ENCODE measurements around the gene ESPN. TPM values are rescaled to one million over a fixed set of nuclear protein-coding genes. Genes with fewer than 3 reads are reported as not detected.

ESPN gene
- total and polyA plus RNA-seq, 10 of the 15 experiments (the other 5 are each of a cell fraction or from before 2014, with no cell fraction given): 0.18 to 0.71 (median 0.59) TPM; not detected in 7

- TF ChIP-seq ZNF622 (IDR thresholded peaks at IDR 0.05) (no peak), IRF5 (IDR thresholded peaks at IDR 0.05; ENCODE audit: borderline replicate concordance) (no peak), CTCF (IDR thresholded peaks at IDR 0.05 in 2 of 3, conservative IDR thresholded peaks at IDR 0.05 in 1 of 3; ENCODE audit: control insufficient read depth in 2 of 3, extremely low read depth in 1 of 3, insufficient read depth in 1 of 3, low read depth in 3 of 3, low read length in 3 of 3) (peak in 2 of 3 experiments; percentile 9 to 14; a peak in 2 of 6 replicates), MYC (IDR thresholded peaks at IDR 0.05; ENCODE audit: insufficient read depth, insufficient read length, insufficient replicate concordance, low read length, severe bottlenecking) (no peak)
Measured at GRCh38 chr1:6409053-6409452, 15.5 kb upstream of the ESPN start (continued).

GRCh38 chr1:6409733-6410132 lies 14.8 kb upstream of the ESPN start:
- Histone ChIP-seq H3K4me1 (ENCODE audit: control insufficient read depth, insufficient read depth, low read length) (peaks cover 6% of the 10 kb centered on the region), H3K27me3 (replicated peaks in 1 of 2; ENCODE audit: control insufficient read depth in 2 of 2, insufficient read depth in 2 of 2, low read length in 1 of 2) (no peaks in the 10 kb centered on the region), H3K9ac (ENCODE audit: control insufficient read depth, insufficient read depth, low read length) (no peak overlapping the region), H4K20me1 (ENCODE audit: control insufficient read depth, insufficient read depth) (no peaks in the 10 kb centered on the region), H3K4me2 (ENCODE audit: control insufficient read depth, insufficient read depth) (no peak overlapping the region), H2AFZ (ENCODE audit: control insufficient read depth, low read depth, low read length) (no peak overlapping the region), H3K9me3 (replicated peaks; ENCODE audit: control insufficient read depth, insufficient read depth, low read length) (no peaks in the 10 kb centered on the region), H3K27ac (ENCODE audit: control insufficient read depth, insufficient read depth) (no peak overlapping the region), H3K36me3 (ENCODE audit: control insufficient read depth in 2 of 2, insufficient read depth in 2 of 2, low read length in 1 of 2) (no peaks in the 10 kb centered on the region), H3K4me3 (no peak overlapping the region), H3K79me2 (ENCODE audit: control insufficient read depth, insufficient read depth, low read length) (no peaks in the 10 kb centered on the region)
- in situ Hi-C loops (cut with MboI): no loop called here
- DNase-seq (ENCODE audit: low read depth, low spot score) (no peak), ATAC-seq (no peak), FAIRE-seq (no peak)
- 33% methylated on average over 2 of the region's 6 CpGs for WGBS (ENCODE audit: insufficient coverage, insufficient replicate concordance, low lambda C conversion rate, missing lambda C conversion rate)
- ChIA-PET SMC1A (ENCODE audit: uncharacterized antibody, unreplicated experiment) (interaction anchor here (1.4 kb wide), 1 partner anchor 29 kb away, joined by 6 read pairs; no protein-coding TSS in a partner anchor), RAD21 (ENCODE audit: unreplicated experiment) (interaction anchor here (1.0 kb wide), 1 partner anchor 48 kb away, joined by 3 read pairs; no protein-coding TSS in a partner anchor), CTCF (interaction anchor here (0.7 to 21.2 kb wide), 5 partner anchors 25 to 62 kb away, joined by 3 to 276 read pairs (median 4); no protein-coding TSS in a partner anchor), POLR2A (interaction anchor here (0.6 kb wide), 1 partner anchor 130 kb away, joined by 4 read pairs; no protein-coding TSS in a partner anchor)
- intact Hi-C loops (cut with micrococcal nuclease; ENCODE audit: unreplicated experiment): no loop called here
- no TSS peak for BruUV-seq (replicated peaks)
- TF ChIP-seq, protein P1, sequence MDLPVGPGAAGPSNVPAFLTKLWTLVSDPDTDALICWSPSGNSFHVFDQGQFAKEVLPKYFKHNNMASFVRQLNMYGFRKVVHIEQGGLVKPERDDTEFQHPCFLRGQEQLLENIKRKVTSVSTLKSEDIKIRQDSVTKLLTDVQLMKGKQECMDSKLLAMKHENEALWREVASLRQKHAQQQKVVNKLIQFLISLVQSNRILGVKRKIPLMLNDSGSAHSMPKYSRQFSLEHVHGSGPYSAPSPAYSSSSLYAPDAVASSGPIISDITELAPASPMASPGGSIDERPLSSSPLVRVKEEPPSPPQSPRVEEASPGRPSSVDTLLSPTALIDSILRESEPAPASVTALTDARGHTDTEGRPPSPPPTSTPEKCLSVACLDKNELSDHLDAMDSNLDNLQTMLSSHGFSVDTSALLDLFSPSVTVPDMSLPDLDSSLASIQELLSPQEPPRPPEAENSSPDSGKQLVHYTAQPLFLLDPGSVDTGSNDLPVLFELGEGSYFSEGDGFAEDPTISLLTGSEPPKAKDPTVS (IDR thresholded peaks at IDR 0.05; ENCODE audit: low read depth, low read length): no peak
- TF ChIP-seq, protein P2, sequence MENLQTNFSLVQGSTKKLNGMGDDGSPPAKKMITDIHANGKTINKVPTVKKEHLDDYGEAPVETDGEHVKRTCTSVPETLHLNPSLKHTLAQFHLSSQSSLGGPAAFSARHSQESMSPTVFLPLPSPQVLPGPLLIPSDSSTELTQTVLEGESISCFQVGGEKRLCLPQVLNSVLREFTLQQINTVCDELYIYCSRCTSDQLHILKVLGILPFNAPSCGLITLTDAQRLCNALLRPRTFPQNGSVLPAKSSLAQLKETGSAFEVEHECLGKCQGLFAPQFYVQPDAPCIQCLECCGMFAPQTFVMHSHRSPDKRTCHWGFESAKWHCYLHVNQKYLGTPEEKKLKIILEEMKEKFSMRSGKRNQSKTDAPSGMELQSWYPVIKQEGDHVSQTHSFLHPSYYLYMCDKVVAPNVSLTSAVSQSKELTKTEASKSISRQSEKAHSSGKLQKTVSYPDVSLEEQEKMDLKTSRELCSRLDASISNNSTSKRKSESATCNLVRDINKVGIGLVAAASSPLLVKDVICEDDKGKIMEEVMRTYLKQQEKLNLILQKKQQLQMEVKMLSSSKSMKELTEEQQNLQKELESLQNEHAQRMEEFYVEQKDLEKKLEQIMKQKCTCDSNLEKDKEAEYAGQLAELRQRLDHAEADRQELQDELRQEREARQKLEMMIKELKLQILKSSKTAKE (IDR thresholded peaks at IDR 0.05; ENCODE audit: low read depth, poor library complexity, severe bottlenecking): no peak
- TF ChIP-seq TAF1 (IDR thresholded peaks at IDR 0.05; ENCODE audit: borderline replicate concordance, low read depth, low read length) (no peak), NBN (IDR thresholded peaks at IDR 0.05) (no peak), WRNIP1 (IDR thresholded peaks at IDR 0.05; ENCODE audit: borderline replicate concordance, low read depth, low read length) (no peak), ZBED1 (IDR thresholded peaks at IDR 0.05; ENCODE audit: borderline replicate concordance) (no peak), CHD4 (IDR thresholded peaks at IDR 0.05) (no peak), PKNOX1 (IDR thresholded peaks at IDR 0.05) (no peak), SP1 (IDR thresholded peaks at IDR 0.05; ENCODE audit: low read depth, low read length) (no peak), BCL11A (IDR thresholded peaks at IDR 0.05; ENCODE audit: low read depth, low read length) (no peak)

All from GM12878 (cell line).